KMS-11 (cell line): Measurements from ENCODE around the gene LDB2.

Experiments
- H2AFZ ChIP-seq: fragments of 200-600 bp; sonication (generic); 2 replicates; pipeline ENCODE4 v1.6.1; 2016; ENCODE audit warnings: antibody characterized with exemption, mixed run types, low read depth
- H3K27ac ChIP-seq: fragments of 200-600 bp; sonication (generic); 2 replicates; pipeline ENCODE4 v1.6.1; 2016; ENCODE audit warnings: mild to moderate bottlenecking, mixed run types
- H3K27me3 ChIP-seq: fragments of 200-600 bp; sonication (generic); 2 replicates; pipeline ENCODE4 v1.6.1; 2017; ENCODE audit warnings: mild to moderate bottlenecking, low read depth, mixed run types, moderate library complexity; ENCODE audit not compliant: insufficient read depth
- H3K36me3 ChIP-seq: fragments of 200-600 bp; sonication (generic); 2 replicates; pipeline ENCODE4 v1.6.1; 2017; ENCODE audit warnings: mild to moderate bottlenecking, mixed run types; ENCODE audit not compliant: insufficient read depth
- H3K4me1 ChIP-seq: fragments of 200-600 bp; sonication (generic); 2 replicates; pipeline ENCODE4 v1.6.1; 2016; ENCODE audit warnings: mild to moderate bottlenecking, low read depth, mixed run types; ENCODE audit not compliant: poor library complexity, severe bottlenecking
- H3K4me2 ChIP-seq: fragments of 200-600 bp; sonication (generic); 2 replicates; pipeline ENCODE4 v1.7.0; 2016; ENCODE audit warnings: mild to moderate bottlenecking, mixed run types
- H3K4me3 ChIP-seq: fragments of 200-600 bp; sonication (generic); IDR thresholded peaks from 2 replicates; pipeline ENCODE4 v1.6.1; 2017; ENCODE audit warnings: low read depth, low read length, mixed read lengths; ENCODE audit not compliant: insufficient read depth
- H3K79me2 ChIP-seq: fragments of 200-600 bp; sonication (generic); 2 replicates; pipeline ENCODE4 v1.6.1; 2016; ENCODE audit warnings: low read depth, mixed run types; ENCODE audit not compliant: insufficient read depth
- H3K9ac ChIP-seq: fragments of 200-600 bp; sonication (generic); 2 replicates; pipeline ENCODE4 v1.6.1; 2016; ENCODE audit warnings: mild to moderate bottlenecking, mixed run types
- H4K20me1 ChIP-seq: fragments of 200-600 bp; sonication (generic); 2 replicates; pipeline ENCODE4 v1.6.1; 2016; ENCODE audit warnings: mild to moderate bottlenecking, mixed run types; ENCODE audit not compliant: insufficient read depth
- CTCF ChIP-seq: fragments of 200-600 bp; sonication (generic); conservative IDR thresholded peaks from 2 replicates; pipeline ENCODE4 v1.6.1; 2017; ENCODE audit warnings: low read depth, mild to moderate bottlenecking, antibody characterized with exemption, low read length, moderate library complexity, mixed read lengths

LDB2 gene

GRCh38 chr4:16852228-16852627 is 46.2 kb downstream of the LDB2 start:
- H4K20me1 ChIP-seq, result no peaks in the 10 kb centered on the region
- no peak for TF ChIP-seq CTCF
- no peak overlapping the region for H3K4me2 ChIP-seq
- no peaks in the 10 kb centered on the region for H3K36me3 ChIP-seq
- no peaks in the 10 kb centered on the region for H3K4me1 ChIP-seq
- H3K27me3 ChIP-seq, result no peaks in the 10 kb centered on the region
- no peaks in the 10 kb centered on the region for H3K79me2 ChIP-seq
- H3K4me3 ChIP-seq, result no peak overlapping the region
- H3K27ac ChIP-seq, result no peak overlapping the region
- H2AFZ ChIP-seq, result no peak overlapping the region
- H3K9ac ChIP-seq, result no peak overlapping the region

GRCh38 chr4:16846540-16847117 is 51.8 kb downstream of the LDB2 start:
- Histone ChIP-seq H3K27ac (no peak overlapping the region), H3K9ac (no peak overlapping the region), H3K4me3 (no peak overlapping the region), H3K27me3 (no peaks in the 10 kb centered on the region), H3K36me3 (no peaks in the 10 kb centered on the region), H3K4me2 (no peak overlapping the region), H3K4me1 (no peaks in the 10 kb centered on the region), H2AFZ (no peak overlapping the region), H3K79me2 (no peaks in the 10 kb centered on the region), H4K20me1 (no peaks in the 10 kb centered on the region)
- TF ChIP-seq CTCF, result no peak

GRCh38 chr4:16844816-16845586 is 53.4 kb downstream of the LDB2 start:
- H4K20me1 ChIP-seq, result no peaks in the 10 kb centered on the region
- H3K4me1 ChIP-seq, result no peaks in the 10 kb centered on the region
- H3K79me2 ChIP-seq, result no peaks in the 10 kb centered on the region
- no peak overlapping the region for H2AFZ ChIP-seq
- no peak overlapping the region for H3K9ac ChIP-seq
- no peaks in the 10 kb centered on the region for H3K36me3 ChIP-seq
- no peak for TF ChIP-seq CTCF
- no peak overlapping the region for H3K27ac ChIP-seq
- no peaks in the 10 kb centered on the region for H3K27me3 ChIP-seq
- H3K4me2 ChIP-seq, result no peak overlapping the region
- no peak overlapping the region for H3K4me3 ChIP-seq

GRCh38 chr4:16843831-16844508 is 54.5 kb downstream of the LDB2 start:
- Histone ChIP-seq H2AFZ (no peak overlapping the region), H3K9ac (no peak overlapping the region), H3K36me3 (no peaks in the 10 kb centered on the region), H4K20me1 (no peaks in the 10 kb centered on the region), H3K4me3 (no peak overlapping the region), H3K27me3 (no peaks in the 10 kb centered on the region), H3K27ac (no peak overlapping the region), H3K79me2 (no peaks in the 10 kb centered on the region), H3K4me1 (no peaks in the 10 kb centered on the region), H3K4me2 (no peak overlapping the region)
- no peak for TF ChIP-seq CTCF
